IMR-90 (cell line): ENCODE results near the gene CALM1. TPM values are rescaled to one million over a fixed set of nuclear protein-coding genes. Genes with fewer than 3 reads are reported as not detected.

ENCODE experiments used
- ATAC-seq: fragments of 200-7000 bp; cut with Tn5 transposase; 2 replicates; pipeline ENCODE4 v1.9.1; 2020; ENCODE audit warnings: low read depth, mild to moderate bottlenecking, moderate library complexity
- BruUV-seq: library from RNA; stranded (reverse); fragments of 400-500 nt; replicated peaks from 2 replicates; lab custom pipeline; 2021; lab: Mats Ljungman, UMichigan
- CTCF ChIA-PET: fragments of 300-600 bp; formaldehyde crosslinking; extraction: SDS; loops from one replicate; lab custom pipeline; 2021; ENCODE audit warnings: antibody characterized with exemption; lab: Yijun Ruan, JAX
- POLR2A ChIA-PET: fragments of 300-600 bp; sonication (Branson Sonifier 250); formaldehyde crosslinking; loops from one replicate; lab custom pipeline; 2022; ENCODE audit warnings: antibody characterized with exemption; ENCODE audit not compliant: unreplicated experiment; lab: Charles Lee
- DNase-seq: peaks from one replicate; pipeline ENCODE4 v3.0.0; 2013
- H2AFZ ChIP-seq: replicated peaks from 2 replicates; pipeline ENCODE3; 2013; ENCODE audit warnings: low read length, mild to moderate bottlenecking; ENCODE audit not compliant: poor library complexity
- H2AK5ac ChIP-seq: 2 replicates; pipeline ENCODE4 v1.6.1; 2013; ENCODE audit warnings: low read depth, low read length, inconsistent platforms
- H2AK9ac ChIP-seq: replicated peaks from 2 replicates; pipeline ENCODE3; 2013; ENCODE audit warnings: mild to moderate bottlenecking, low read depth, low read length, moderate library complexity; ENCODE audit not compliant: poor library complexity
- H2BK120ac ChIP-seq: 2 replicates; pipeline ENCODE4 v1.6.1; 2013; ENCODE audit warnings: low read depth, low read length, inconsistent platforms
- H2BK15ac ChIP-seq: 3 replicates; pipeline ENCODE4 v1.6.1; 2013; ENCODE audit warnings: low read depth, low read length, inconsistent platforms
- H2BK20ac ChIP-seq: 2 replicates; pipeline ENCODE4 v1.6.1; 2013; ENCODE audit warnings: low read depth, mild to moderate bottlenecking, inconsistent platforms, low read length, moderate library complexity
- H2BK5ac ChIP-seq: 2 replicates; pipeline ENCODE4 v1.6.1; 2013; ENCODE audit warnings: mild to moderate bottlenecking, low read depth, low read length, inconsistent platforms; ENCODE audit not compliant: poor library complexity, severe bottlenecking
- H3K14ac ChIP-seq: replicated peaks from 2 replicates; pipeline ENCODE4 v1.6.1; 2013; ENCODE audit warnings: low read depth, low read length, inconsistent platforms
- H3K18ac ChIP-seq: 2 replicates; pipeline ENCODE4 v1.6.1; 2013; ENCODE audit warnings: low read depth, low read length, control low read depth
- H3K23ac ChIP-seq: 2 replicates; pipeline ENCODE4 v1.6.1; 2013; ENCODE audit warnings: low read depth, low read length, inconsistent platforms
- H3K27ac ChIP-seq: 2 replicates; pipeline ENCODE4 v1.5.1; 2013; ENCODE audit warnings: mild to moderate bottlenecking, control low read depth, low read length; ENCODE audit not compliant: insufficient read depth
- H3K27me3 ChIP-seq: 2 replicates; pipeline ENCODE4 v1.6.1; 2013; ENCODE audit warnings: low read length; ENCODE audit not compliant: control insufficient read depth, insufficient read depth
- H3K36me3 ChIP-seq: 2 replicates; pipeline ENCODE4 v1.6.1; 2013; ENCODE audit warnings: low read length, mixed read lengths; ENCODE audit not compliant: control insufficient read depth, insufficient read depth
- H3K4ac ChIP-seq: 2 replicates; pipeline ENCODE4 v1.6.1; 2013; ENCODE audit warnings: low read depth, low read length, inconsistent platforms
- H3K4me1 ChIP-seq: 2 replicates; pipeline ENCODE4 v1.6.1; 2013; ENCODE audit warnings: low read length, mixed read lengths; ENCODE audit not compliant: control insufficient read depth, insufficient read depth
- H3K4me2 ChIP-seq: 2 replicates; pipeline ENCODE4 v1.6.1; 2013; ENCODE audit warnings: low read depth, mild to moderate bottlenecking, control low read depth, low read length, moderate library complexity
- H3K4me3 ChIP-seq: 2 replicates; pipeline ENCODE4 v1.5.1; 2013; ENCODE audit warnings: low read depth, mild to moderate bottlenecking, control low read depth, low read length, moderate library complexity; ENCODE audit not compliant: insufficient read depth
- H3K56ac ChIP-seq: 2 replicates; pipeline ENCODE4 v1.6.1; 2013; ENCODE audit warnings: low read length, inconsistent platforms; ENCODE audit not compliant: insufficient read depth; ENCODE audit errors: extremely low read depth
- H3K79me1 ChIP-seq, 2 experiments: 2 replicates each; pipeline ENCODE4 v1.6.1; 2013; ENCODE audit warnings: low read length in 2 of 2, inconsistent platforms in 1 of 2, low read depth in 1 of 2
- H3K9ac ChIP-seq: 2 replicates; pipeline ENCODE4 v1.6.1; 2013; ENCODE audit warnings: low read depth, low read length, control low read depth
- H3K9me1 ChIP-seq: 2 replicates; pipeline ENCODE4 v1.6.1; 2013; ENCODE audit warnings: low read length, inconsistent platforms; ENCODE audit not compliant: insufficient read depth
- H3K9me3 ChIP-seq: 2 replicates; pipeline ENCODE4 v1.6.1; 2013; ENCODE audit warnings: low read length; ENCODE audit not compliant: control insufficient read depth, insufficient read depth
- H4K20me1 ChIP-seq: 2 replicates; pipeline ENCODE4 v1.6.1; 2013; ENCODE audit warnings: low read length, inconsistent platforms; ENCODE audit not compliant: insufficient read depth
- H4K5ac ChIP-seq: 2 replicates; pipeline ENCODE4 v1.6.1; 2013; ENCODE audit warnings: mild to moderate bottlenecking, low read depth, low read length, control low read depth
- H4K8ac ChIP-seq, 2 experiments: 2 replicates each; pipeline ENCODE4 v1.6.1; 2013; ENCODE audit warnings: low read depth in 2 of 2, low read length in 2 of 2, control low read depth in 1 of 2, inconsistent platforms in 1 of 2
- H4K91ac ChIP-seq: 2 replicates; pipeline ENCODE4 v1.6.1; 2013; ENCODE audit warnings: low read depth, low read length, inconsistent platforms; ENCODE audit not compliant: insufficient read depth
- CHD1 ChIP-seq: IDR thresholded peaks from 2 replicates; pipeline ENCODE4 v1.6.1; 2012; ENCODE audit warnings: low read depth, low read length, improper control_type of control experiment
- FOS ChIP-seq: fragments of 150-350 bp; IDR thresholded peaks from 2 replicates; pipeline ENCODE4 v1.6.1; 2016; ENCODE audit warnings: low read depth, low read length
- WGBS, 2 experiments: methylation state at CpG; one replicate each; pipeline versions ENCODE4 v1.1.5 to v1.1.7; 2013; ENCODE audit warnings: missing lambda C conversion rate in 2 of 2; ENCODE audit not compliant: insufficient read length in 1 of 2; ENCODE audit errors: extremely low coverage in 2 of 2; 5-methylcytosine and 5-hydroxymethylcytosine counted together
- dilution Hi-C: fragments of 300-500 bp; cut with HindIII; formaldehyde crosslinking; loops from one replicate; pipeline ENCODE4 v1.14.3; 2018; ENCODE audit warnings: low sequenced_read_pairs; ENCODE audit not compliant: unreplicated experiment
- in situ Hi-C: fragments of 300-500 bp; cut with MboI; formaldehyde crosslinking; loops from 3 replicates; pipeline ENCODE4 v1.14.3; 2019; ENCODE audit warnings: low sequenced_read_pairs, inconsistent platforms, mixed read lengths
- intact Hi-C: fragments of 100-400 bp; cut with micrococcal nuclease; formaldehyde crosslinking; loops from 2 replicates; pipeline ENCODE4 v1.10.0; 2022
- polyA plus RNA-seq, 3 experiments: library from polyadenylated mRNA; depleted of rRNA; stranded (reverse); fragments of >200 nt; gene quantifications; 2 replicates each; pipeline ENCODE4 v1.2.3, GENCODE V29; 2012; ENCODE audit warnings: low replicate concordance in 1 of 3
- total RNA-seq: library from RNA; depleted of rRNA; stranded (reverse); fragments of >200 nt; gene quantifications from 2 replicates; pipeline ENCODE4 v1.2.3, GENCODE V29; 2012; rRNA removed

CALM1 gene
- total and polyA plus RNA-seq, 2 of the 4 experiments (the other 2 are of a cell fraction) = 72.9 to 188 TPM

DNA sequence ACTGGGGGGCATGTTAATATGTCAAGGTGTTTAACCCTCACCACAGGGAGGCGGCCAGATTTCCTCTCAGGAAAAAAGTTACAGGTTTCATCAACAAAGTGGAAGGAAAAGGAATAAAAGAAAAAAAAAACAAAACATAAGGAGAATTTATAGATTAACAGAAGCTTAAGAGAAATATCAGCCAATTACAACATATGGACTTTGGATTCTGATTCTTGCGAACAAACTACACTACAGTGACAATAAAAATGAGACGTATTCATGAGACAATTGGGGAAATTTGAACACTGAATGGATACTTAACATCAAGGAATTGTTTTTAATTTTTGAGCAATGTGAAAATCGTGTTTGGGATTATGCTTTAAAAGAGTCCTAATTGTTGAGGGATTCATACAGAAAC, 60.4 kb downstream of the CALM1 start:
- Histone ChIP-seq H2BK5ac (no peak overlapping the region), H3K23ac (no peak overlapping the region), H3K4me3 (no peak overlapping the region), H2BK120ac (no peak overlapping the region), H3K9ac (no peak overlapping the region), H4K20me1 (no peaks in the 10 kb centered on the region), H3K4ac (no peak overlapping the region), H3K36me3 (no peaks in the 10 kb centered on the region), H3K79me1 (no peaks in the 10 kb centered on the region), H3K4me1 (no peaks in the 10 kb centered on the region), H4K5ac (no peak overlapping the region), H2AK5ac (no peak overlapping the region), H3K9me1 (no peaks in the 10 kb centered on the region), H3K18ac (no peak overlapping the region), H3K9me3 (no peaks in the 10 kb centered on the region), H3K4me2 (no peak overlapping the region), H3K27me3 (peaks cover 30% of the 10 kb centered on the region), H4K91ac (no peak overlapping the region), H3K27ac (no peak overlapping the region), H4K8ac (no peak overlapping the region), H2AFZ (no peak overlapping the region), H3K56ac (no peak overlapping the region), H2BK15ac (no peak overlapping the region), H2BK20ac (no peak overlapping the region), H2AK9ac (no peak overlapping the region), H3K14ac (no peak overlapping the region)
- TF ChIP-seq CHD1 (no peak), FOS (no peak)
- CTCF ChIA-PET = no interaction called here
- no peak for ATAC-seq
- no TSS peak for BruUV-seq
- dilution Hi-C loops (no loop called here), in situ Hi-C loops (no loop called here), intact Hi-C loops (no loop called here)
- no peak for DNase-seq
- POLR2A ChIA-PET = no interaction called here
- WGBS, 2 experiments = no CpG with 5 or more reads among the region's 4 CpGs

Other genes starting within 250 kb of the CALM1 start
- gene PSMC1, start 140.5 kb upstream of the CALM1 start, total RNA-seq = 194 and 325 TPM in 2 replicates
- 150 and 181 TPM in 2 replicates for gene PSMC1, start 140.5 kb upstream of the CALM1 start, polyA plus RNA-seq (2012; rRNA removed)
- gene NRDE2, start 65.1 kb upstream of the CALM1 start, total RNA-seq = 7.5 and 9.3 TPM in 2 replicates
- gene NRDE2, start 65.1 kb upstream of the CALM1 start, polyA plus RNA-seq (2012; rRNA removed) = 4.0 and 4.5 TPM in 2 replicates